Left forelimb (tissue), 1 donor: ENCODE data around the gene AKNA.

Source experiments
- DNase-seq: peaks from one replicate; pipeline ENCODE4 v3.0.0-alpha.2; 2018; ENCODE audit warnings: low spot score

AKNA gene

DNA sequence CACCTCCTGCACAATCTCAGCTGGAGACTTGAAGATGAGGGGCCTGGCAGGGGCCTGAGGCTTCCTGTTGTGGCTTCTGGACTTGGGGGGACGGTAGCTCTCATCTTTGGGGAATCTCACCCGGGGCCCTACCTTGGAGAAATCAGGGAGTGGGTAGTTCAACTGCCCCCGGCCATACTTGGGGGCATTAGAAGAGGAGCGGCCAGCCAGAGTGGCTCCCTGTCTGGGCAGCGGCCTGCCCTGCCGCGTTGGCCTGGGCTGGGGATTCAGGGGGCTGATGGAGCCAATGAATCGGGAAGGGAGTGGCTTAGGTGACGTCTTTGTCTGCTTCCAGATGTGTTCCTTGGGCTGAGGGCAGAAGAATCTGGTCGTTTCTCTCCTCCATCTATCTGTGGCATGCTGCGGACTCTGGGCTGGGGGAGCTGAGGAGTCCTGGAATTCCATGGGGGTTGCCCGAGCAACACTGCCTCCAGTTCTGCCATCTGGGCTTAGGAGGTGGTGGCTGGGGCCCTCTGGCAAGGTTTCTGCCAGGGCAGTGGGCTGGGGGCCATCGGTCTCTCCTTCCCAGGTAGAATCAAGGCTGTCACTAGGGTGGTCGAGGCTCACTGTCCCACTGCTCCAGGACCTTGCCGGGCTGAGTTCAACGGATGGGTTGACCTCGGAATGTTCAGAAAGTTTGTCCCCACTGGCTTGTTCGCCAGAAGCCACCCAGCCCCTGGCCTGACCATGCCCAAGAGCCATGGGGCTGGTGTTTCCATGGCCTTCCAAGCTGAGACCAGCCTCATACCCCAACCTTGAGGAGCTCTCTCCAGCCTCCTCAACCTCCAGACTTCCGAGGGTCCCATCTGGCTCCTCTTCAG lies 11.0 kb downstream of the AKNA start:
- peak; percentile 40 for DNase-seq

GRCh38 chr9:114375386-114376175 lies 12.2 kb downstream of the AKNA start:
- DNase-seq = peak; percentile 49

DNA sequence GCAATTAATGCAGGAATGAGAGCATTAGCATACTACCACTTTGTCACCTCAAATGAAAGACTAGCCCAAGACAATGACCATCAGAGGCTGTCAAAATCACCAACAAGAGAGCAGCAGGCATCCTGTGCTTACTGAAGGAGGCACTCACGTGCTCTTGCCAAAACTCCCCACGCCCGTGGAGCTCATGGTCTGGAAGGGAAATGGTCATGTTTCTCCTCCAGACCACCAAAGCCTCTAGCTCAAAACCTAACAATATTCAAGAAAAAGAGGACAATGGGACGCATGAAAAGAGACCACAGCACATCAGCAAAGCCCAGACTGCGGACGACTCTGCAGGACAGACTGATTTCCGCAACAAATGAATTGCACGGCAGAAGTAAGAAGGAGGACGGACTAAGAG lies 12.8 kb downstream of the AKNA start:
- peak; percentile 8 for DNase-seq

DNA sequence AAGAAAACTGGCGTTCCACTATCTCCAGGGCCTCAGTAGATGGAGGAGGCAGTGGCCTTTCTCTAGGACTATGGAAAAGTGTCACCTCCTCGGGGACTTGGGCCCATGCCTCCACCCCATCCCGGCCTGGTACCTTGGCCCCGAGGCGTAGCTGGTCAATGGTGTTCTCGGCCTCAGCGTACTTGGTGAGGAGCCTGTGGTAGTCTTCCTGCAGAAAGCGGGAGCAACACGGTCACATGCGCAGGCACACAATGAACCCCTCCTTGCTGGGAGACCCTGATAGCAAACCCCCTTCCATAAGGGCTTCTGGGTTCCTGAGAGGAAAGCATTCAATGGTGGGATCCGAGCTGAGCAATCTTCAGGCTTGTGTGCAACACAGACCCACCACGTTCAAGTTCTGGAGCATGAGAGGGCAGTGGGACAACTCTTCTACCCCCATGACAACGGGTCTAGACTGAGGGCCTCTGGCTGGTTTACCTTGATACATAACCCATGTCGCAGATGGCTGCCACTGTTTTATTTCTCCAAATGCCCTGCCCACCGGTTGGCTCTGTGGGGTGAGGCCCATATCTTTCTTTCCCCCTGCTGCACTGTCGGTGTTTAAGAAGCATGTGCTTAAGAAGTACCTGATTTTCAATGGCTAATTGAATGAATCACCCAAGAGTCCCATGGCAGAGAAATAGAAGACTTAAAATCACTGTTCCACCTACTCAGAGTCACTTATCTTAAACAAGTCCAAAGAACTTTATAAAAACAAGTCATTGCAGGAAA lies 13.6 kb downstream of the AKNA start:
- peak; percentile 53 for DNase-seq

- peak; percentile 69 for DNase-seq
Observed at GRCh38 chr9:114372921-114373448, 14.8 kb downstream of the AKNA start.

GRCh38 chr9:114371973-114372917 lies 15.5 kb downstream of the AKNA start:
- DNase-seq = peak; percentile 66

DNA sequence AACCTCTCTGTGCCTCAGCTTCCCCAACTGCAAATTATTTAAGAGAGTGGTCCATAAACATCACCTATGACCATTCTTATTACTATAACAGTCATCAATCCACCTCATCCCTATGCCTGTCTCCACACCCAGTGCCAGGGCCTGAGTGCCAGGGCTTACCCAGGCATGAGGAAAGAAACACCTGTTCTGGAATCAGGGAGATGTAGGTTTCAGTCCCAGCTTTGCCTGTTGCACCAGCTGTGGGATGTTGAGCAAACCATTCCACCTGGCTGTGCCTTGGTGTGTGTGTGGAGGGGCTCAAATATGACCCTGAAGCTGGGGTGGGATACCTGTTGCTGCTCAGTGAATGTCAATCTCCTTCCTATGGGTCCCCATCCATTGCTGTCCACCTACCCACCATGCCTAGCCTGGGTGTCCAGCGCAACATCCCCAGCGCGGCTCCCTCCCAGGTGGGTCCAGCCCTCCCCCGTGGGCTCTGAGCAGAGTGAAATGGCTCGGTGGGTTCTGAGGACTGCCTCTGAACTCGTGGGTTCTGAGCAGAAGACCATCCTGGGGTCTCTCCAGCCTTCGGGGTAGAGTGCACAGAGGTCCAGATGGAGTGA lies 16.3 kb downstream of the AKNA start:
- peak; percentile 58 for DNase-seq

GRCh38 chr9:114370968-114371320 lies 16.8 kb downstream of the AKNA start:
- peak; percentile 63 for DNase-seq

- DNase-seq = peak; percentile 47
Observed at GRCh38 chr9:114370251-114370967, 17.4 kb downstream of the AKNA start.

- DNase-seq = no peak
Observed at GRCh38 chr9:114369216-114370130, 18.3 kb downstream of the AKNA start.

DNA sequence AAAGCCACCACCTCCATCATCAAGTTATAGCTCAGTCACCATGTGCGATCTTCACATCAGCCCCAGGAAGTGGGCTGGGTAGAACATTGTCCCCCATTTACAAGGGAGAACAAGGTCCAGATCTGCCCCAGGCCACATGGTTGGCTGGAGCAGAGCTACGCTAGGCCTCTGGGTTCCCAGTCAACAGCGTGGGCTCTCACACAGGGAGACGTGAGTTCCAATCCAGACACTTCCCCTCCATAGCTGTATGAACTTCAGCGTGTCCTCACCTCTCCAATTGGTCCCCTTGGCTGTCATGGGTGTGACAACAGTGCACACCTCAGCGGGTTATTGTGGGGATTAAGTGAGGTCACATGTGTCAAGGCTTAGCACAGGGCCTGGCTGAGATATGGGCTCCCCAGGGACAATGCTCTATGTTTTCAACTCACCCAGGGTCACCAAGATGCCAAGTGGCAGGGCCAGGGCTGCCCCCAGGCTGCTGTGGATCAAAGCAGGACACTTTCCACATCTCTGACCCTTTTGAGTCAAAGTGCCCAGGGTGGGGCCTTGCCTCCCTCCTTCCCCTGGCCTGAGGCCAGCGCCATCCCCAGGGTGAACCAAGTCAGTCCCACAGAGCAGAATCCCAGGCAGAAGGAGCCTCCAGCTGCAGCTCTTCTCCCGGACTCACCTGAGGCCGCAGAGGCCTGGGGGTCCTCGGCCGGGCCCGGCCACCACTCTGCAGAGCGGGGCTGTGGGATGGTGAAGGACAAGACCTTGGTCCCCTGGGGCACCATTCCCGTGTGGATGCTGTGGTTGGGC lies 19.8 kb downstream of the AKNA start:
- no peak for DNase-seq

- DNase-seq = no peak
Observed at GRCh38 chr9:114367366-114367765, 20.4 kb downstream of the AKNA start.

DNA sequence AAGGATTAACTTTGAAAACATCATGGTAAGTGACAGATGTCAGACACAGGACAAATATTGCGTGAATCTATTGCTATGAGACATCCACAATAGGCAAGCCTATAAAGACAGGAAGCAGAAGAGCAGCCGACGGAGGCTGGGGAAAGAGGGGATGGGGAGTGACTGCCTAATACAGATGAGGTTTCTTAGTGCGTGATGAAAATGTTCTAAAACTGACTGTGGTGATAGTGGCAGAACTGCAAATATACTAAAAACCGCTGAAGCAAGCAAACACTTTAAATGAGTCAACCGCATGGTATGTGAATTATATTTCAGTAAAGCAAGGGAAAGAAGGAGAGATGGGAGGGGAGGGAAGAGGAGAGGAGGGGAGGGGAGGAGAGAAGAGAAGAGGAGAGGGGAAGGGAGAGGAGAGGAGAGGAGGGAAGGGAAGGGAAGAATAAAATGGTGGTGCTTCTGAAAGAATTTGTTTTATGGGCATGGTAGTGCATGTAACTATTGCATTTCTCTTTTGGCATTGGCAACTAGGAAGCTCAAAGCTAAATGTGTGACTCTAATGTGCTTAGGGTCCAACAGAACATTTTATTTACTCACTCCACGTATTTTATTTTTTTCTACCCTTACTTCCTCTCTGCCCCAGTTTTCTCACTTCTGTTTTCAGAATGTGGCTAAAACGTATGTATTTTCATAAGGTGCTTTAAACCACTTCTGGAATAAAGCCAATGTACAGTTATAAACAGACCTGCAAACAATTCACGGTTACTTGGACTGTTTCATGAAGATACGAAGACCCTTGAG lies 21.3 kb downstream of the AKNA start:
- no peak for DNase-seq

- no peak for DNase-seq
Observed at GRCh38 chr9:114365194-114365593, 22.6 kb downstream of the AKNA start.

GRCh38 chr9:114364134-114365041 lies 23.4 kb downstream of the AKNA start:
- DNase-seq = no peak

- no peak for DNase-seq
Observed at GRCh38 chr9:114363424-114363823, 24.4 kb downstream of the AKNA start.
